IMR-90 (cell line): Measurements from ENCODE around the gene DTD1. TPM values are rescaled to one million over a fixed set of nuclear protein-coding genes. Genes with fewer than 3 reads are reported as not detected.
A peak's percentile ranks its signal among the peaks of the same experiment; 100 is the strongest.

Experiments used
- ATAC-seq: fragments of 200-7000 bp; cut with Tn5 transposase; 2 replicates; pipeline ENCODE4 v1.9.1; 2020; ENCODE audit warnings: low read depth, mild to moderate bottlenecking, moderate library complexity
- BruUV-seq: library from RNA; stranded (reverse); fragments of 400-500 nt; replicated peaks from 2 replicates; lab custom pipeline; 2021; lab: Mats Ljungman, UMichigan
- CTCF ChIA-PET: fragments of 300-600 bp; formaldehyde crosslinking; extraction: SDS; loops from one replicate; lab custom pipeline; 2021; ENCODE audit warnings: antibody characterized with exemption; lab: Yijun Ruan, JAX
- POLR2A ChIA-PET: fragments of 300-600 bp; sonication (Branson Sonifier 250); formaldehyde crosslinking; loops from one replicate; lab custom pipeline; 2022; ENCODE audit warnings: antibody characterized with exemption; ENCODE audit not compliant: unreplicated experiment; lab: Charles Lee
- DNase-seq: peaks from one replicate; pipeline ENCODE4 v3.0.0; 2013
- H2AFZ ChIP-seq: replicated peaks from 2 replicates; pipeline ENCODE3; 2013; ENCODE audit warnings: low read length, mild to moderate bottlenecking; ENCODE audit not compliant: poor library complexity
- H2AK5ac ChIP-seq: 2 replicates; pipeline ENCODE4 v1.6.1; 2013; ENCODE audit warnings: low read depth, low read length, inconsistent platforms
- H2AK9ac ChIP-seq: replicated peaks from 2 replicates; pipeline ENCODE3; 2013; ENCODE audit warnings: mild to moderate bottlenecking, low read depth, low read length, moderate library complexity; ENCODE audit not compliant: poor library complexity
- H2BK120ac ChIP-seq: 2 replicates; pipeline ENCODE4 v1.6.1; 2013; ENCODE audit warnings: low read depth, low read length, inconsistent platforms
- H2BK15ac ChIP-seq: 3 replicates; pipeline ENCODE4 v1.6.1; 2013; ENCODE audit warnings: low read depth, low read length, inconsistent platforms
- H2BK20ac ChIP-seq: 2 replicates; pipeline ENCODE4 v1.6.1; 2013; ENCODE audit warnings: low read depth, mild to moderate bottlenecking, inconsistent platforms, low read length, moderate library complexity
- H2BK5ac ChIP-seq: 2 replicates; pipeline ENCODE4 v1.6.1; 2013; ENCODE audit warnings: mild to moderate bottlenecking, low read depth, low read length, inconsistent platforms; ENCODE audit not compliant: poor library complexity, severe bottlenecking
- H3K14ac ChIP-seq: replicated peaks from 2 replicates; pipeline ENCODE4 v1.6.1; 2013; ENCODE audit warnings: low read depth, low read length, inconsistent platforms
- H3K18ac ChIP-seq: 2 replicates; pipeline ENCODE4 v1.6.1; 2013; ENCODE audit warnings: low read depth, low read length, control low read depth
- H3K23ac ChIP-seq: 2 replicates; pipeline ENCODE4 v1.6.1; 2013; ENCODE audit warnings: low read depth, low read length, inconsistent platforms
- H3K27ac ChIP-seq: 2 replicates; pipeline ENCODE4 v1.5.1; 2013; ENCODE audit warnings: mild to moderate bottlenecking, control low read depth, low read length; ENCODE audit not compliant: insufficient read depth
- H3K27me3 ChIP-seq: 2 replicates; pipeline ENCODE4 v1.6.1; 2013; ENCODE audit warnings: low read length; ENCODE audit not compliant: control insufficient read depth, insufficient read depth
- H3K36me3 ChIP-seq: 2 replicates; pipeline ENCODE4 v1.6.1; 2013; ENCODE audit warnings: low read length, mixed read lengths; ENCODE audit not compliant: control insufficient read depth, insufficient read depth
- H3K4ac ChIP-seq: 2 replicates; pipeline ENCODE4 v1.6.1; 2013; ENCODE audit warnings: low read depth, low read length, inconsistent platforms
- H3K4me1 ChIP-seq: 2 replicates; pipeline ENCODE4 v1.6.1; 2013; ENCODE audit warnings: low read length, mixed read lengths; ENCODE audit not compliant: control insufficient read depth, insufficient read depth
- H3K4me2 ChIP-seq: 2 replicates; pipeline ENCODE4 v1.6.1; 2013; ENCODE audit warnings: low read depth, mild to moderate bottlenecking, control low read depth, low read length, moderate library complexity
- H3K4me3 ChIP-seq: 2 replicates; pipeline ENCODE4 v1.5.1; 2013; ENCODE audit warnings: low read depth, mild to moderate bottlenecking, control low read depth, low read length, moderate library complexity; ENCODE audit not compliant: insufficient read depth
- H3K56ac ChIP-seq: 2 replicates; pipeline ENCODE4 v1.6.1; 2013; ENCODE audit warnings: low read length, inconsistent platforms; ENCODE audit not compliant: insufficient read depth; ENCODE audit errors: extremely low read depth
- H3K79me1 ChIP-seq, 2 experiments: 2 replicates each; pipeline ENCODE4 v1.6.1; 2013; ENCODE audit warnings: low read length in 2 of 2, inconsistent platforms in 1 of 2, low read depth in 1 of 2
- H3K9ac ChIP-seq: 2 replicates; pipeline ENCODE4 v1.6.1; 2013; ENCODE audit warnings: low read depth, low read length, control low read depth
- H3K9me1 ChIP-seq: 2 replicates; pipeline ENCODE4 v1.6.1; 2013; ENCODE audit warnings: low read length, inconsistent platforms; ENCODE audit not compliant: insufficient read depth
- H3K9me3 ChIP-seq: 2 replicates; pipeline ENCODE4 v1.6.1; 2013; ENCODE audit warnings: low read length; ENCODE audit not compliant: control insufficient read depth, insufficient read depth
- H4K20me1 ChIP-seq: 2 replicates; pipeline ENCODE4 v1.6.1; 2013; ENCODE audit warnings: low read length, inconsistent platforms; ENCODE audit not compliant: insufficient read depth
- H4K5ac ChIP-seq: 2 replicates; pipeline ENCODE4 v1.6.1; 2013; ENCODE audit warnings: mild to moderate bottlenecking, low read depth, low read length, control low read depth
- H4K8ac ChIP-seq, 2 experiments: 2 replicates each; pipeline ENCODE4 v1.6.1; 2013; ENCODE audit warnings: low read depth in 2 of 2, low read length in 2 of 2, control low read depth in 1 of 2, inconsistent platforms in 1 of 2
- H4K91ac ChIP-seq: 2 replicates; pipeline ENCODE4 v1.6.1; 2013; ENCODE audit warnings: low read depth, low read length, inconsistent platforms; ENCODE audit not compliant: insufficient read depth
- BHLHE40 ChIP-seq: fragments of 150-350 bp; IDR thresholded peaks from 2 replicates; pipeline ENCODE4 v1.6.1; 2016; ENCODE audit warnings: mild to moderate bottlenecking, low read depth, low read length
- CEBPB ChIP-seq: IDR thresholded peaks from 2 replicates; pipeline ENCODE4 v1.6.1; 2012; ENCODE audit warnings: low read depth, low read length, improper control_type of control experiment
- CHD1 ChIP-seq: IDR thresholded peaks from 2 replicates; pipeline ENCODE4 v1.6.1; 2012; ENCODE audit warnings: low read depth, low read length, improper control_type of control experiment
- CTCF ChIP-seq: conservative IDR thresholded peaks from 2 replicates; pipeline ENCODE4 v1.5.1; 2012; ENCODE audit warnings: mild to moderate bottlenecking, low read depth, low read length, improper control_type of control experiment
- FOS ChIP-seq: fragments of 150-350 bp; IDR thresholded peaks from 2 replicates; pipeline ENCODE4 v1.6.1; 2016; ENCODE audit warnings: low read depth, low read length
- MAFK ChIP-seq: IDR thresholded peaks from 2 replicates; pipeline ENCODE4 v1.6.1; 2012; ENCODE audit warnings: low read depth, low read length, improper control_type of control experiment
- MAZ ChIP-seq: IDR thresholded peaks from 2 replicates; pipeline ENCODE4 v1.6.1; 2012; ENCODE audit warnings: low read depth, mild to moderate bottlenecking, low read length, improper control_type of control experiment, moderate library complexity, borderline replicate concordance
- NFE2L2 ChIP-seq: fragments of 150-350 bp; IDR thresholded peaks from 2 replicates; pipeline ENCODE4 v1.6.1; 2016; ENCODE audit warnings: low read depth, mild to moderate bottlenecking, low read length
- POLR2A ChIP-seq: IDR thresholded peaks from 2 replicates; pipeline ENCODE4 v1.6.1; 2012; ENCODE audit warnings: mild to moderate bottlenecking, low read depth, low read length
- RAD21 ChIP-seq: IDR thresholded peaks from 2 replicates; pipeline ENCODE4 v1.6.1; 2012; ENCODE audit warnings: low read length, improper control_type of control experiment
- RCOR1 ChIP-seq: IDR thresholded peaks from 2 replicates; pipeline ENCODE4 v1.6.1; 2012; ENCODE audit warnings: mild to moderate bottlenecking, low read length, improper control_type of control experiment; ENCODE audit not compliant: insufficient replicate concordance
- RFX5 ChIP-seq: IDR thresholded peaks from 2 replicates; pipeline ENCODE4 v1.8.0; 2012; ENCODE audit warnings: low read depth, mild to moderate bottlenecking, low read length, moderate library complexity
- SMC3 ChIP-seq: fragments of 150-350 bp; IDR thresholded peaks from 2 replicates; pipeline ENCODE4 v1.6.1; 2016; ENCODE audit warnings: low read depth, mild to moderate bottlenecking, antibody characterized with exemption, low read length, moderate library complexity
- WGBS, 2 experiments: methylation state at CpG; one replicate each; pipeline versions ENCODE4 v1.1.5 to v1.1.7; 2013; ENCODE audit warnings: missing lambda C conversion rate in 2 of 2; ENCODE audit not compliant: insufficient read length in 1 of 2; ENCODE audit errors: extremely low coverage in 2 of 2; 5-methylcytosine and 5-hydroxymethylcytosine counted together
- dilution Hi-C: fragments of 300-500 bp; cut with HindIII; formaldehyde crosslinking; loops from one replicate; pipeline ENCODE4 v1.14.3; 2018; ENCODE audit warnings: low sequenced_read_pairs; ENCODE audit not compliant: unreplicated experiment
- in situ Hi-C: fragments of 300-500 bp; cut with MboI; formaldehyde crosslinking; loops from 3 replicates; pipeline ENCODE4 v1.14.3; 2019; ENCODE audit warnings: low sequenced_read_pairs, inconsistent platforms, mixed read lengths
- intact Hi-C: fragments of 100-400 bp; cut with micrococcal nuclease; formaldehyde crosslinking; loops from 2 replicates; pipeline ENCODE4 v1.10.0; 2022
- polyA plus RNA-seq, 3 experiments: library from polyadenylated mRNA; depleted of rRNA; stranded (reverse); fragments of >200 nt; gene quantifications; 2 replicates each; pipeline ENCODE4 v1.2.3, GENCODE V29; 2012; ENCODE audit warnings: low replicate concordance in 1 of 3
- total RNA-seq: library from RNA; depleted of rRNA; stranded (reverse); fragments of >200 nt; gene quantifications from 2 replicates; pipeline ENCODE4 v1.2.3, GENCODE V29; 2012
- TF ChIP-seq, protein P1 (sequence below): fragments of 150-350 bp; IDR thresholded peaks from 2 replicates; pipeline ENCODE4 v1.6.1; 2016; ENCODE audit warnings: low read depth, mild to moderate bottlenecking, low read length, moderate library complexity, borderline replicate concordance
- TF ChIP-seq, protein P2 (sequence below): fragments of 150-350 bp; IDR thresholded peaks from 2 replicates; pipeline ENCODE4 v1.6.1; 2017; ENCODE audit warnings: mild to moderate bottlenecking, antibody characterized with exemption, low read length, low read depth

DTD1 gene
- total and polyA plus RNA-seq, 2 of the 4 experiments (the other 2 are of a cell fraction): 73.1 to 101 TPM

DNA sequence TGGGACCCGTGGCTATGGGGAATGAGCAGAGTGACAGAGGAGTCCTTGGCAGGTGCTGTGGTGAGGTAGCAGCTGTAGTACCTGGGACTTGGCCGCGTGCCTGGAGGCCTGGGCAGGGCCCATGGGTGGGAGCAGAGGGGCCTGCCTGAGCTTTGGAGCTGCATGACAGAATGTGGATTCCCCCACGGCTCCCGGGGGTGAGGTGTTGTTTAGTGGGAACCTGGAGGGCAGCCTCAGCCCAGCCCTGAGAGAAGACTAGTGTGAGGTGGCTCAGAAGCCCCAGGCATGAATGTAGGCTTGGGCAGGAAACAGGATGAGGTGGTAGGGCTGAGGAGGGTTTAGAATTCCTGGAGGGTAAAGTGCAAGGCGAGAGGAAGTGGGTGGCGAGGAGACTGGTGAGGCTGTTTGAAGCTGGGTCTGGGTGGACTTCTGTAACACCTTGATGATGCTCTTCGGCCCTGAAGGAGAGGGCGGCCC lies 139.2 kb downstream of the DTD1 start:
- intact Hi-C loops: no loop called here

More for the DNA sequence above, 139.2 kb downstream of the DTD1 start:
- Histone ChIP-seq H3K4me1 (no peaks in the 10 kb centered on the region), H3K56ac (no peak overlapping the region), H3K9me1 (peaks cover 2% of the 10 kb centered on the region; the same call in 1 of the 2 replicates), H4K5ac (no peak overlapping the region), H2AK5ac (no peak overlapping the region), H2BK20ac (no peak overlapping the region), H4K20me1 (no peaks in the 10 kb centered on the region; the same call in 1 of the 2 replicates), H2BK120ac (no peak overlapping the region), H3K4ac (no peak overlapping the region), H4K8ac (no peak overlapping the region), H3K14ac (no peak overlapping the region), H2BK5ac (no peak overlapping the region), H3K9me3 (no peaks in the 10 kb centered on the region), H3K9ac (no peak overlapping the region), H3K4me2 (no peak overlapping the region), H2BK15ac (no peak overlapping the region), H3K79me1 (peaks cover 2 to 19% of the 10 kb centered on the region in 2 experiments; a peak in 1 of 4 replicates), H4K91ac (no peak overlapping the region), H3K27me3 (no peaks in the 10 kb centered on the region), H3K27ac (no peak overlapping the region), H3K23ac (no peak overlapping the region), H2AK9ac (peak overlapping the region; percentile 33), H3K4me3 (no peak overlapping the region), H3K36me3 (no peaks in the 10 kb centered on the region), H2AFZ (no peak overlapping the region), H3K18ac (no peak overlapping the region)
- TF ChIP-seq CTCF (no peak), MAFK (no peak), CHD1 (no peak), SMC3 (no peak), RCOR1 (no peak), FOS (no peak), NFE2L2 (no peak), MAZ (no peak), RFX5 (no peak), RAD21 (no peak), CEBPB (no peak), BHLHE40 (no peak), POLR2A (no peak)
- TF ChIP-seq, protein P1, sequence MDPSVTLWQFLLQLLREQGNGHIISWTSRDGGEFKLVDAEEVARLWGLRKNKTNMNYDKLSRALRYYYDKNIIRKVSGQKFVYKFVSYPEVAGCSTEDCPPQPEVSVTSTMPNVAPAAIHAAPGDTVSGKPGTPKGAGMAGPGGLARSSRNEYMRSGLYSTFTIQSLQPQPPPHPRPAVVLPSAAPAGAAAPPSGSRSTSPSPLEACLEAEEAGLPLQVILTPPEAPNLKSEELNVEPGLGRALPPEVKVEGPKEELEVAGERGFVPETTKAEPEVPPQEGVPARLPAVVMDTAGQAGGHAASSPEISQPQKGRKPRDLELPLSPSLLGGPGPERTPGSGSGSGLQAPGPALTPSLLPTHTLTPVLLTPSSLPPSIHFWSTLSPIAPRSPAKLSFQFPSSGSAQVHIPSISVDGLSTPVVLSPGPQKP: no peak
- TF ChIP-seq, protein P2, sequence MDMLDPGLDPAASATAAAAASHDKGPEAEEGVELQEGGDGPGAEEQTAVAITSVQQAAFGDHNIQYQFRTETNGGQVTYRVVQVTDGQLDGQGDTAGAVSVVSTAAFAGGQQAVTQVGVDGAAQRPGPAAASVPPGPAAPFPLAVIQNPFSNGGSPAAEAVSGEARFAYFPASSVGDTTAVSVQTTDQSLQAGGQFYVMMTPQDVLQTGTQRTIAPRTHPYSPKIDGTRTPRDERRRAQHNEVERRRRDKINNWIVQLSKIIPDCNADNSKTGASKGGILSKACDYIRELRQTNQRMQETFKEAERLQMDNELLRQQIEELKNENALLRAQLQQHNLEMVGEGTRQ: no peak
- in situ Hi-C loops: no loop called here
- dilution Hi-C loops: no loop called here
- POLR2A ChIA-PET: no interaction called here
- ATAC-seq: no peak
- CTCF ChIA-PET: no interaction called here
- no peak for DNase-seq
- WGBS, 2 experiments: 89% methylated on average over 1 of the region's 9 CpGs; no CpG with 5 or more reads in 1 of the 2 experiments
- no TSS peak for BruUV-seq
